DOHH2 (cell line): ENCODE data around the gene SCUBE1.

Experiments used
- H3F3A ChIP-seq: fragments of 200-600 bp; sonication (generic), shearing (Covaris generic); 2 replicates; pipeline ENCODE4 v1.6.0; 2016; ENCODE audit warnings: antibody characterized with exemption, mild to moderate bottlenecking; ENCODE audit not compliant: control insufficient read depth, insufficient read depth
- H3K27ac ChIP-seq: fragments of 200-600 bp; sonication (generic); 2 replicates; pipeline ENCODE4 v1.5.1; 2014; ENCODE audit warnings: low read depth, mild to moderate bottlenecking, low read length, moderate library complexity
- H3K27me3 ChIP-seq: fragments of 200-600 bp; sonication (generic); 2 replicates; pipeline ENCODE4 v1.6.1; 2014; ENCODE audit warnings: mild to moderate bottlenecking, low read length, mixed read lengths; ENCODE audit not compliant: control insufficient read depth
- H3K36me3 ChIP-seq: fragments of 200-600 bp; sonication (generic); 2 replicates; pipeline ENCODE4 v1.6.1; 2014; ENCODE audit warnings: mild to moderate bottlenecking, low read length, moderate library complexity, mixed read lengths; ENCODE audit not compliant: control insufficient read depth
- H3K4me1 ChIP-seq: fragments of 200-600 bp; sonication (generic); 2 replicates; pipeline ENCODE4 v1.6.1; 2014; ENCODE audit warnings: mild to moderate bottlenecking, low read length, mixed read lengths; ENCODE audit not compliant: control insufficient read depth
- H3K4me2 ChIP-seq: fragments of 200-600 bp; sonication (generic); 2 replicates; pipeline ENCODE4 v1.6.0; 2014; ENCODE audit warnings: mild to moderate bottlenecking, low read length, moderate library complexity
- H3K4me3 ChIP-seq: fragments of 200-600 bp; sonication (generic); 2 replicates; pipeline ENCODE4 v1.5.1; 2014; ENCODE audit warnings: mild to moderate bottlenecking, low read length, mixed read lengths
- H3K79me2 ChIP-seq: fragments of 200-600 bp; sonication (generic); 2 replicates; pipeline ENCODE4 v1.6.1; 2014; ENCODE audit warnings: mild to moderate bottlenecking, low read length, mixed read lengths; ENCODE audit not compliant: control insufficient read depth
- H3K9me2 ChIP-seq: fragments of 200-600 bp; sonication (generic); replicated peaks from 2 replicates; pipeline ENCODE4 v1.6.1; 2014; ENCODE audit warnings: mild to moderate bottlenecking, low read length, mixed read lengths; ENCODE audit not compliant: control insufficient read depth
- H3K9me3 ChIP-seq: fragments of 200-600 bp; sonication (generic); 2 replicates; pipeline ENCODE4 v1.6.1; 2014; ENCODE audit warnings: antibody characterized with exemption, low read length, mixed read lengths; ENCODE audit not compliant: control insufficient read depth, insufficient read depth
- H4K20me1 ChIP-seq: fragments of 200-600 bp; sonication (generic); 2 replicates; pipeline ENCODE4 v1.6.0; 2014; ENCODE audit warnings: low read depth, mild to moderate bottlenecking, antibody characterized with exemption, low read length, moderate library complexity; ENCODE audit not compliant: control insufficient read depth, insufficient read depth
- EZH2phosphoT487 ChIP-seq: fragments of 200-600 bp; sonication (generic); IDR thresholded peaks from 2 replicates; pipeline ENCODE4 v1.6.1; 2017; ENCODE audit warnings: borderline replicate concordance, mild to moderate bottlenecking, antibody characterized with exemption, low read length, moderate library complexity, mixed read lengths
- TF ChIP-seq, protein P1 (sequence below): fragments of 200-600 bp; sonication (generic); IDR thresholded peaks from one replicate; pipeline ENCODE4 v1.5.1; 2014; ENCODE audit warnings: antibody characterized with exemption, mild to moderate bottlenecking, low read depth, low read length; ENCODE audit not compliant: poor library complexity, severe bottlenecking

SCUBE1 gene

DNA sequence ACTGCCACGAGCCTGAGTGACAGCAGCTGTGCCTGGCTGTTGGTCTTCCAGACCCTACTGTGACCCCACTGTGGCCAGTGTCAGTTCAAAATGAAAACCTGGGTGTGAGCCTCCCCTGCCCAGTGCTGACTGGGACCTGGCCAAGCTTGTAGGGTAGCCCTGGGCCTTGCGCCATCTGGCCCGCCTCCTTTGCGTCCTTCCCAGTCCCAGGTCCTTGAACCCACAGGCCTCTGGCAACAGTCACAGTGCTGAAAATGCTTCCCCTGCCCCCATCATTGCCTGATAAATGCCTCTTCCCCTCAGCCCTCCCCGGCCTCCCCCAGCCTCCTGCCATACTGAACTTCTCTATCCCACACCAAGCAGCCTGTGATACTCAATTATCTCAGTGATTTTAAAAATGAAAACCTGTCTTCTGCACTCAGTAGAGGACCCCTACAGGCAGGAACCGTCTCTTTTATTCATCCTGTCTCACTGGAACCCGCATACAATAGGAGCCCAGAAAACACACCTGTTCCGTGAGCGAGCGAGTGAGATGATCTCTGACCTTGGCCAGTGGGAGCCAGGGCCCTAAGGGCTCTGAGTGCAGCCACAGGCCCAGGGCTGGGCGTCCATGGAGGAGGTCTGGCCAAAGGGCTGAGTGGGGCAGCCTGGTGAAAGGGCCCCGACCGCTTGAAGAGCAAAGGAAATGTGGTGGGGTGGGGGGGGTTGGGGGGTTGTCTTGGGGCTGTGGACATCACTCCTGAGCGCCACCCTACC lies 106.6 kb downstream of the SCUBE1 start:
- H3K36me3 ChIP-seq: no peaks in the 10 kb centered on the region
- H3K4me2 ChIP-seq: no peak overlapping the region
- TF ChIP-seq EZH2phosphoT487: no peak
- TF ChIP-seq, protein P1, sequence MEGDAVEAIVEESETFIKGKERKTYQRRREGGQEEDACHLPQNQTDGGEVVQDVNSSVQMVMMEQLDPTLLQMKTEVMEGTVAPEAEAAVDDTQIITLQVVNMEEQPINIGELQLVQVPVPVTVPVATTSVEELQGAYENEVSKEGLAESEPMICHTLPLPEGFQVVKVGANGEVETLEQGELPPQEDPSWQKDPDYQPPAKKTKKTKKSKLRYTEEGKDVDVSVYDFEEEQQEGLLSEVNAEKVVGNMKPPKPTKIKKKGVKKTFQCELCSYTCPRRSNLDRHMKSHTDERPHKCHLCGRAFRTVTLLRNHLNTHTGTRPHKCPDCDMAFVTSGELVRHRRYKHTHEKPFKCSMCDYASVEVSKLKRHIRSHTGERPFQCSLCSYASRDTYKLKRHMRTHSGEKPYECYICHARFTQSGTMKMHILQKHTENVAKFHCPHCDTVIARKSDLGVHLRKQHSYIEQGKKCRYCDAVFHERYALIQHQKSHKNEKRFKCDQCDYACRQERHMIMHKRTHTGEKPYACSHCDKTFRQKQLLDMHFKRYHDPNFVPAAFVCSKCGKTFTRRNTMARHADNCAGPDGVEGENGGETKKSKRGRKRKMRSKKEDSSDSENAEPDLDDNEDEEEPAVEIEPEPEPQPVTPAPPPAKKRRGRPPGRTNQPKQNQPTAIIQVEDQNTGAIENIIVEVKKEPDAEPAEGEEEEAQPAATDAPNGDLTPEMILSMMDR: no peak
- H3K27ac ChIP-seq: no peak overlapping the region
- H3F3A ChIP-seq: no peaks in the 10 kb centered on the region
- H3K9me3 ChIP-seq: no peaks in the 10 kb centered on the region
- no peaks in the 10 kb centered on the region for H3K79me2 ChIP-seq
- H4K20me1 ChIP-seq: no peaks in the 10 kb centered on the region
- H3K27me3 ChIP-seq: no peaks in the 10 kb centered on the region
- H3K4me3 ChIP-seq: no peak overlapping the region
- H3K4me1 ChIP-seq: no peaks in the 10 kb centered on the region
- no peaks in the 10 kb centered on the region for H3K9me2 ChIP-seq

DNA sequence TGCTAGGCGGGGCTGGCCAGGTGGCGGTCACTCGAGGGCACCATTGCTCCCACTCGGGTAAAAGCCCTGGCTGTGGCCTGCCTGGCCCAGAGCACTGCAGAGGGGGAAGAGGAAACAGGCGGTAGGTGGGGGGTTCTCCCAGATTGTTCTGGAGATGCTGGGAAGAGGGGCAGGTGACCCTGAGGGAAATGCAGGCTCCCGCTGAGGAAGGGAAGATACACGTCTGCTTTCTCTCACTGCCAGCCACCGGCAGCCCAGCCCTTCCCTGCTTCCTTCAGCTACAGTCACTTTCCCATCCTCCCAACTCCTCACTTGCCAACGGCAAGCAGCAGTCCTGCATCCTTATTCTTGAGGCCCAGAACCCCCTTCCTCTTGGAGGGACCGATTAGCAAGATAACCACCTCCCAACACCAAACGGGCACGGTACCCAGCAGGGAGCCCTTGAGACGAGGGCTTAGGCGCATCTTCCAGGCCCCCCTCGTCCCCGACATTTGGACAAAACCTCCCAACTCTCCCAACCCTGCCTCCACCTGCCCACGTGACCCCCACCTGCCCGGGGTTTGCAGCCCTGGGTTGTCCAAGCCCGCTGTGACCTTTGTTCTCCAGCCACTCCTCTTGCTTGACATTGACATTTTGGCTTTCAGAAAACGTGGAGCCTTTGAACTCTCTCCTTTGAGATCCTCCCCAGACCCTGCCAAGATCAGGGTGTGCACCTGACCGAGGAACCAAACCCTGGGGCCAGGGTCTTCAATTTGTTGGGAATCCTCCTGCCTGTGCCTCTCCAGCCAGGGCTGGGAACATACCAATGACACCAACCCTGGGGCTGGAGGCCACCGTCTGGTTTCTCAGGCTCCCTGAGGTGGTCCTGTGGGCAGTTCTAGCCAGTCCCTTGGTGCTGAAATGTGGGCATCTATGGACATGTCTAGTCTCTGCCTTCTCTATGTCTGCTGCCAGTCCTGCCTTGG lies 107.4 kb downstream of the SCUBE1 start:
- Histone ChIP-seq H4K20me1 (no peaks in the 10 kb centered on the region), H3K4me1 (no peaks in the 10 kb centered on the region), H3K79me2 (no peaks in the 10 kb centered on the region), H3F3A (no peaks in the 10 kb centered on the region), H3K36me3 (no peaks in the 10 kb centered on the region), H3K27me3 (no peaks in the 10 kb centered on the region), H3K9me2 (no peaks in the 10 kb centered on the region), H3K9me3 (no peaks in the 10 kb centered on the region), H3K4me3 (no peak overlapping the region), H3K4me2 (no peak overlapping the region), H3K27ac (no peak overlapping the region)
- TF ChIP-seq EZH2phosphoT487: no peak
- TF ChIP-seq, protein P1: no peak

DNA sequence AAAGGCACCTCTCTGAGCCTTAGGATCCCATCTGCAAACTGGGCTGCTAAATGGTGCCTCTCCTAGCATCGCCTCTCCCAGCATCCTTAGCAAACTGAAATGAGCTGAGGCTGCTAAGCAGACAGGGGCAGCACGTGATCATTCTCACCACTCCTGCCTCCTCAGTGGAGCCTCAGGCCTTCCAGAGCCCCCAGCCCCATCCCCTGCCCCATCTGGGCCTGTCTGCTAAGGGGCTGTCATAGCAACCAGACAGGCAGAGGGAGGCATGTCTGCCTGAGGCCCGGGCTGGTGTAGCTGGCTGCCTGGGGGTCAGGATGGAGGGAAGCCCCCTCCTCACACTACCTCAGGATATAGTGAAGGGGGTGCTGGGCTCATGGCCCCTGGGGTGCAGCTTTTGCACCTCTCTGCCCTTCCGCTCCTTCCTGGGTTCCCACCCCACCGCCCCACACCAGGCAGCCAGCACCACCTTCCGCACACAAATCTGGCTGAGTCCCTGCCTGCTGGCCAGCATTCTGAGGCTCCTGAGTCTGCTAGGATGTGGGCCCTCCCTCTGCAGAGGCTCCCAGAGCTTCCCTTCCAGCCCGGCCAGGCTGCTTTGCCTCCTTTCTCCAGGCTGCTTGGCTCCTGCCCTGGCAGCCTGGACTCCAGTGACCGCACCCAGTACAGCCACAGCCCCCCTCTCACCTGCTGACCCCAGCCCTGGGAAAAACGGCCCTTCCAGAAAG lies 108.7 kb downstream of the SCUBE1 start:
- H3K27ac ChIP-seq: no peak overlapping the region
- H3K27me3 ChIP-seq: no peaks in the 10 kb centered on the region
- H3K9me2 ChIP-seq: no peaks in the 10 kb centered on the region
- H3K4me1 ChIP-seq: no peaks in the 10 kb centered on the region
- TF ChIP-seq, protein P1: no peak
- TF ChIP-seq EZH2phosphoT487: no peak
- no peaks in the 10 kb centered on the region for H3K9me3 ChIP-seq
- no peaks in the 10 kb centered on the region for H3K36me3 ChIP-seq
- no peak overlapping the region for H3K4me3 ChIP-seq
- no peak overlapping the region for H3K4me2 ChIP-seq
- H3K79me2 ChIP-seq: no peaks in the 10 kb centered on the region
- H4K20me1 ChIP-seq: no peaks in the 10 kb centered on the region
- no peaks in the 10 kb centered on the region for H3F3A ChIP-seq
